HCEC 1CT (cell line): Measurements from ENCODE around the gene ACSL1.
A peak's percentile ranks its signal among the peaks of the same experiment; 100 is the strongest.

ENCODE experiments used
- DNase-seq: peaks from one replicate; pipeline ENCODE4 v3.0.0-alpha.2; 2017

ACSL1 gene

DNA sequence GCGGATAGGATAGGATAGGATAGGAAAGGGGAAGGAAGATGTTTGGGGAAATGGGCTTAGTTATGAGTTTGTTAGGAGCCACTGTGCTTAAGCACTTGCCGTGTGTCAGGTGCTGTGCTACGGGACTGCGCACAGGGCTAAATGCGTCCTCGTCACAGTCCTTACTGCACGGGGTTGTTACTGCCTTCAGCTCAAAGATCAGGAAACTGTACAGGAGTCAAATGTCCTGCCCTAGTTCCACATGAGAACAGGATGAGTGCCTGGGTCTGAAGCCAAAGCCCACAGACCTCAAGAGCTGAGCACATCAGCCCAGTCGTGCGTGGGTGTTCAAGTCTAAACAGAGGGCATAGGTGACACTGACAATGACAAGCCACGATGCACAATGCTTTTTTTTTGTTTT, 15.0 kb downstream of the ACSL1 start:
- no peak for DNase-seq

DNA sequence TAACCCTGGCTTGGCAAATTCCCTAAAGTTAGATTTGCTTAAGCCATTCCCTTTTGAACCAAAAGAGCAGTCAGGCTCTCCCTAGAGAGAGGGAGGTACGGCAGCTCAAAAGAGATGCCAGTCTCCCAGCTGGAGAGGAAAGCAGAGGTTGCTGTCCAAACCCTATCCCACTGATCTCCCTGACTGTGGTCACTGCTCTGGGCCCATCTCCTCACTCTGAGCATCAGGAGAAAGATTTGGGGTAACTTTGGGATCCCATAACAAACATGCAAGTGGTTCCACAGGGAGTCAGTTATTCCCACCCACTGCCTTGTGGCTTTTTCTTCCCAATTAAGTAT, 17.1 kb downstream of the ACSL1 start:
- no peak for DNase-seq

DNA sequence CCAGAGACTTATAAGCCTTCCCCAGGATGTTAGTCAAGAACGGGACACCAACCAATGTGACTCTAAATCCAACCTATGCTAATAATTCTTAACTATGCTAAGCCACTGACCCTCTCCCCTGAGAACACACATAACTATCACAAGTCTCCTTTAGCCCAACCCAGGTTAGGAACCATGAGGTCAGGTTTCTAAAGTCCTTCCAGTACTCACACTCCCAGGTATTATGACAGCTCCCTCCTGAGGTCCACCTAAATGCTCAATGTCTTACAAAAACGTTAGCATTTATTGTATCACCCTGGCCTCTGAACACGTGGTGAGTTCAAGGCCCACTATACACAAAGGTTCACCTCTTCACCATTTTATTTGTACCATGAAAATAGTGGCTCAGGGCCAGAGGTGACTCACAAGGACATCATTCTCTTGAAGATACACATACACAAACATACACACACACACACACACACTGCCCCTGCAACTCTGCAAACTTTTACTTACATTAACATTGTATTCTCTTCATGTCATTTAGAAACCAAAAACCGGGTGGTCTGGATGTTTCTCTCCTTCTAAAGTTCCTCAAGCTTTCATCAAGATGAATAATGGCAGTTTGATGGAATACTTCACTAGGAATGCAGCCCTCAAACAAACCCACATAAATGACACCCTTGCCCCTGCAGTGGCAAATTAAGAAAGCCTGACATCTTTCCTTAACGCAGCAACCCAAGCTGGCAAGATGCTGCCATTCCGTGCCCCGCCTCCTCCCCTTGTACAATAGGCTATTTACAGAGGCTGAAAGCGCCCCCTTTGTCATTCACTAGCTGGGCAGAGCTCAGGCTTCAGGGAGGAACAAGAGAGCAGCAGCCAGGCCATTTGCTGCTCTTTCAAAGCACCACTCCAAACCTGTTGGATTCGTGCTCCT, 17.7 kb downstream of the ACSL1 start:
- DNase-seq, result peak; percentile 76

DNA sequence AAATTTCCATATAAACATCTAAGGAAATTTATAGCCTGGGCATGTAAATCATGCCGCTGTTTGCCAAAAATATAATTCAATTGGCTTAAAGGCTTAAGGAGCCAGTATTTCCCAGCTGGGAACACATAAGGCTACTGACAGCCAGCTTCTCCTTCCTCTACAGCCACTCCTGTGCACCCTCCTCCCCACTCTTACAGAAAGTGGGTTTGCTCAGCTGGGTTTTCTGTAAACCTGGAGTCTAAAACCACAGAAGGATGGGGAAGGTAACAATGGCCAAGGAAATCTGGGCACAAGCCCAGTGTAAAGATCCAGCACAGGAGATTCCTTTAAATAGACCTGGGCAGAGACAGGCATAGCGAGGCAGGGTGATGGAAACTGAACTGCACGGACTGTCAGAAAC, 18.5 kb downstream of the ACSL1 start:
- DNase-seq, result peak; percentile 9

GRCh38 chr4:184806711-184807110, 19.1 kb downstream of the ACSL1 start:
- DNase-seq, result no peak

DNA sequence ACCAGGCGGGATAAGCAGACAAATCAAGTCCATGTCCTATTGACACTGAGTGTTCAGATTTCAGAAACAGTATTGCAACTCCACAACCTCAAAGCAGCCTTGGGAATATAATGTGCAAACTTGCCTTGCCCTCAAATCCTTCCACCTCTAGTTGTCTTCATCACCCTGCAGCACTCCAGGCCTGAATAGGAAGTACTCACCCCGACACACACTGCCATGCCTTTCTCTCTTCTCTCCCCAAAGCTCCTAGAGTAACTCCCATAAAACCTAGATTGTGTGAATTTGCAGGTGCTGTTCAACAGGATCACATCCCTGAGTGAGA, 19.6 kb downstream of the ACSL1 start:
- DNase-seq, result no peak

DNA sequence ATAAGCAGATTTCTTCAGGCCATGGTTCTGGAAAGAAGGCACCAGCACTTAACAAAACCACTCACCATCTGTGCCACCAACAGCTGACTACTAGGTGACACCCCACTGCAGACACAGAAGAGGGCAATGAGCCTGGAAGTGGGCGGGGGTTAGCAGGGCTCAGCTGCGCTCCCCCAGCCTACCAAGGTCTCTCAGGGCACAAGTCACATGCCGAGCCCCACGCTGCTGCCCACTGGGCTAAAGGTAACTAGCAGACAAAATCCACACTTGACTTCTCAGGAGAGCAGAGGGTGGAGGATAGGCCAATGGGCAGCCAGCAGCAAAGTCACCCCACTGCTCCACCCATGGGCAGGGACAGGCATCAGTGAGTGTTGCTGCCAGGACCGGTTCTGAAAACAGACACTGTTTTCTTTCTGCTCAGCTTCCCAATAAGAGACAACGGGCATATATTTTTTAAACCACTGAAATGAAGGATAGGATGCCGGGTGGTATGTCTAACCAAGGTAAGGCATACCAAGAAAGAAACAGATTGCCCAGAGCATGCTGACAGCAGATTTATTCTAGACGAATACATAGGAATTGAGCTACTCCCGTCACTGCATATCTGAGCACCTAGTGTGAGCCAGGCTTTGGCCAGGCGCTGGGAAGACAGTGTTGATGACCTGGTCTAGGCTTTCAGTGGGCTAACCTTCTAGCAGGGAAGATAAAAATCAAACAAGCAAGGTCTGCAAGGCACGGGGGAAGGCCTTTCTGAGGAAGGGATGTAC, 20.1 kb downstream of the ACSL1 start:
- no peak for DNase-seq

GRCh38 chr4:184804621-184805020, 21.1 kb downstream of the ACSL1 start:
- no peak for DNase-seq

GRCh38 chr4:184803874-184804273, 21.9 kb downstream of the ACSL1 start:
- DNase-seq, result no peak

GRCh38 chr4:184803133-184803532, 22.6 kb downstream of the ACSL1 start:
- DNase-seq, result no peak

- no peak for DNase-seq
These were observed 23.1 kb downstream of the ACSL1 start for GRCh38 chr4:184802697-184803015.

- DNase-seq, result no peak
These were observed 23.7 kb downstream of the ACSL1 start for GRCh38 chr4:184801781-184802696.

DNA sequence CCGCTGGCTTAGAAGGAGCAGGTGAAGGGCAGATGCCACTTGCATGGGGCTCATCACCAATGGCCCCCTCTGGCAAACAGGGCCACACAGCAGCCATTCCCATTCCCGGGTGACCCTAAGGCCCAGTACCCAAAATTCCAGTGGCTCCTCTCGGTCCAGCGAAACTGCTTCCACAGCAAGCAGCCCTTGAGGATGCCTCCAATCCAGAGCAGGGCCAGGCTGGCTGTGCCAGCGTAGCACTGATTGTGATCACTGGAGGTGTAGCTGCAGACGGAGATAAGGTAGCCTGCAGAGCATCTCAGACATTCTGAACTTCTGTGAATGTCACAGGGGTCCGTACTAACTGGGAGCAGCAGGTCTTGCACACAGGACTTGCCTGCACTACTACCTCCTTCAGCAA, 27.3 kb downstream of the ACSL1 start:
- no peak for DNase-seq

DNA sequence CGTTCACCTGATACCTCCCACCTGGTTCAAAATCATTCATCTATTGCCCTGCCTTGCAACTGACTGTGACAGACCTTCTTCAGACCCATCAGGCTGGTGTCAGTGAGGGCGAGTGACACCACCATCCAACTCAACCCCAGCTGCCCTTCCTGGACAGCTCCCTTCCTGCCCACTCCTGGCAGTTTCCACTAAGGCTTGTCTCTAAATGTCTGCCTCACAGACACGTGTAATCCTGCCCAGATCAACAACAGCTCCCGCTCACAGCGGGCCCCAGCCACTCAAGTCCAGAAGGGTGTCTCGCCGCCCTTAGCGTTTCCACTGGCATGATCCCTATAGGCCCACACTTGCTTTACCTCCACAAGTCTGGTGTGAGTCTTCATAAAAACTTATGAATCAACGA, 28.9 kb downstream of the ACSL1 start:
- no peak for DNase-seq

DNA sequence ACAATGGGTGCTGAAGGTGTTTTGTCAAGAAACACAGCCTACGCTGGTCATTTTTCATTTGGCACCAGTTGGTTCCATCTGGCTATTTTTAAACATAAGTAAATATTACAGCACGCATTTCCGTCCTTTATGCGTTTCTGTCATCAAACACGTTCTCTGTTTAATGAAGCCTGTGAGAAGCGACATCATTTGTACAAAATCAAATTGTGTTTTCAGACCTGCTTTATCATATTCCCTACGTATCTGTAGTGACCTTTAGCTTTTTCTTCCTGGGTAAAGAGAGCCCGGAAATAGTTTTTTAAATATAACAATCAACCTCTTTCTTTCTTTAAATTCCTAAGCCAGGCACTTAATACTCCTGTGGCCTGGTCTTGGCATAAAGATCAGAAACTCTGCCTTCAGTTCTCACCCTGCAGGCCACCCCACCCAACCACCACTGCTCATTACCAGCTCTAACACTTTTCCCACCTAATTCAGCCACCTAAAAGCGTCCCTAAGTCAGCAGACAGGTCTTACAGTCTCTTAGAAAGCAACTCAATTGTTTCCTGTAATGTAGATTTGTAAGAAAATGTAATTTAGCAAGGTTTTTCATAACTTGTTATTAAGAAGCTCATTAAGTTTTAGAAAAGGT, 30.4 kb downstream of the ACSL1 start:
- DNase-seq, result no peak

GRCh38 chr4:184794470-184794869, 31.3 kb downstream of the ACSL1 start:
- no peak for DNase-seq

DNA sequence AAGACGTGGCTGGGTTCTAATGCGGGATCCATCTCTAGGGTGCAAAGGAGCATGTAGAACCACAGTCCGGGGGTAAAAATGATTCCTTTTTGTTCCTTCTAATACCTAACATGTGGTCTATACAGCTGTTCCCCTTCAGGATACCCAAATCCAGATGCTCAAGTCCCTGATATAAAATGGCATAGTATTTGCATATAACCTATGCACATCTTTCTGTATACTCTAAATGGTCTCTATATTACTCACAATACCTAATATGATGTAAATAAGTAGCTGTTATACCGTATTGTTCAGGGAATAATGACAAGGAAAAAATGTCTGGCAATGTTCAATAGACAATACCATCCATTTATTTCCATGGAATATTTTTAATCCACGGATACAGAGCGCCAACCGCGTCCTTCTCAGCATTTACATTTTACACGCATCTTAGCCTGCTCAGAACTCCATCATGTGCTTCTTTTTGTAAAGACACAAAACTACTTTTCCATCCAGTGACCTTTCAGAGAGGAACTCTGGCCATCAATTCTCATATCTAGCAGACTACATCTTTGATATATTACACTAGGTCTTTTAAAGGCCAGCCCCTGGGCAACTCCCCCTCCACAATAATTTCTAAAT, 31.9 kb downstream of the ACSL1 start:
- DNase-seq, result no peak

DNA sequence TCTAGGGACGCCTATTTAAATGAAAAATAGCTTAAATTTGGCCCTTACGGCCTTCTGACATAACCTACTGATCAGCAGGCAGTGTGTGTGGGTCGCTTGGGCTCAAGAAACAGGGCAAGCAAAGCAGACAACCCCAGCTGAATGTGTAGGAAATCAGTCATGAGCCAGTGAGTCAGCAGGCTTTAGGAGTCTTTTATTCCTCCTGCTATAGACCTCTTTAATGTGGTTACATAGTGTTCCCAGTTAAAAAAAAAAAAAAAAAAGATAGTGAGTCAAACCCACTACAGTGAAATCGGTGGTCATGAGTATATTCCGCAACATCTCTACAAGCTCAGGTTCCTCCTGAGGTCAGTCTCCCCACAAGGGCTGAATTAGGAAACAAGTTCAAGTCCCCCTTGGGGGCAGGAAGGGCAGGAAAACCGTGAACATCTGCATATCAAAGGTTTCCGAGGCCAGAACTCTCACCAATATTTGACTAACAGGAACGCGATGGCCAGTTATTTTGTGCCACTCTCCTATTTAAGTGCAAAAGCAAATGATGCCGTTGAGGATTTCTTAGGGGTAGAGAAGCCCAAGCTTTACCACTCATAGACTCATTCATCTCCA, 32.7 kb downstream of the ACSL1 start:
- peak; percentile 88 for DNase-seq

- no peak for DNase-seq
These were observed 33.4 kb downstream of the ACSL1 start for GRCh38 chr4:184792334-184792733.

DNA sequence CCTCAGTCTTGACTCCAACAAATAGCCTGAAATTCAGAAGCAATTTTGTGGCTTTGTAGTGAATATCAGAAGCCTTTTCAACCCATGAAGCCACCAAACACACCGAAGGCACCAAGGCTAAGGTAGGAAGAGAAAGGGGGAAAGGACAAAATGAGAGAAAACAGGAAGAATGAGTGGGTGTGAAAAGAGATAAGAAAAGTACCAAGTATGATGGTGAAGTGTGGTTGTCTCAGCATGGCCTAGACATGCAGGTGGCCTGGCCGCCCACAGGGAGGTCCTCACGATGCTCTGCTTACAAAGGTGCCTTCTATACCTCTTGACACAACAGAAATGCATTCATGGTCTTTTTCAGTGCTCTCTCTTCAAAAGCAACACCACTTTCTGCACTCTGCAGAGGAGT, 34.9 kb downstream of the ACSL1 start:
- DNase-seq, result no peak

DNA sequence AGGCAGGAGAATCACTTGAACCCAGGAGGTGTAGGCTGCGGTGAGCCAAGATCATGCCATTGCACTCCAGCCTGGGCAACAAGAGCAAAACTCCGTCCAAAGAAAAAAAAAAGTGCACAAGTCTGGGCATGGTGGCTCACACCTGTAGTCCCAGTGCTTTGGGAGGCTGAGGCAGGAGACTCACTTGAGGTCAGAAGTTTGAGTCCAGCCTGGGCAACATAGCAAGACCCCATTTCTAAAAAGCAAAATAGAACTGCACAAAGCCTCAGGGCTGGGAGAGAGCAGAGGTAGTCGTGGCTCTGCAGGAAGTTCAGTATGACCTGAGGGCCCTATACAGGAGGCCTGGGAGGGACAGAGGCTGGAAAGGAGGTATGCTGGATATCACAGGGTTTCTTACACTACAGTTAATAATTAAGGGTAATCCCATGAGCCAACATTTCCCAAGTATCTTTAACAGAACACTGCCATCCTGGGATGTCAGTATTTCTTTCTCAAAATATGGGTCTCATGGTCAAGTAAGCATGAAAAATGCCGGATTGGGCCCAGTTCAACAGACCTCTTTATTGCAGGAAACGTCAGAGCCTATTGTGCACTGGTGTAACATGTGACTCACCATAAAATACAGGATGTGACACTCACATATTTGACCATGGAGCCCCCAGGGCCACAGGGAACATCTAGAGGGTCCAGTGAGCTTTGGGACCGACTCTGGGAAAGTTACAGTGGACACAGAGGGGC, 37.8 kb downstream of the ACSL1 start:
- DNase-seq, result no peak
